Mucosa of descending colon (tissue), 3 donors: Measurements from ENCODE around the gene CIAO2B. TPM values are rescaled to one million over a fixed set of nuclear protein-coding genes. Genes with fewer than 3 reads are reported as not detected.

Source experiments
- ATAC-seq: fragments of 200-7000 bp; cut with Tn5 transposase; one replicate; pipeline ENCODE4 v1.9.1; 2020; ENCODE audit warnings: mild to moderate bottlenecking, moderate library complexity
- DNase-seq, 3 donors: peaks; one replicate each; pipeline ENCODE4 v3.0.0-alpha.2; 2020
- H3K36me3 ChIP-seq: fragments of 200-600 bp; one replicate; pipeline ENCODE4 v1.8.0; 2021; ENCODE audit warnings: low read depth, mild to moderate bottlenecking
- H3K4me1 ChIP-seq: fragments of 200-600 bp; one replicate; pipeline ENCODE4 v1.8.0; 2021; ENCODE audit warnings: low read depth, mild to moderate bottlenecking
- H3K4me3 ChIP-seq: fragments of 200-600 bp; one replicate; pipeline ENCODE4 v1.8.0; 2021; ENCODE audit warnings: mild to moderate bottlenecking
- H3K9me3 ChIP-seq: fragments of 200-600 bp; one replicate; pipeline ENCODE4 v1.8.0; 2021; ENCODE audit warnings: mild to moderate bottlenecking
- intact Hi-C, 2 donors: fragments of 100-400 bp; cut with DNase I in 1 of 2; cut with micrococcal nuclease in 1 of 2; formaldehyde crosslinking; loops; one replicate each; pipeline versions ENCODE4 v1.11.0 to v1.11.1; 2022; cut with DNase I, micrococcal nuclease
- total RNA-seq, 3 donors: library from RNA; stranded (reverse); fragmentation: NEBNext Ultra II Directional in 2 of 3; extraction: Animal tissue kit (Norgen Biotek cat#: 25700) in 2 of 3; gene quantifications; one replicate each; pipeline versions ENCODE4 v1.2.1 to v1.2.4, GENCODE V29; 2021 to 2023
- TF ChIP-seq, protein P1 (sequence below): fragments of 200-600 bp; IDR thresholded peaks from one replicate; pipeline ENCODE4 v1.8.0; 2022; ENCODE audit warnings: antibody characterized with exemption, mild to moderate bottlenecking
- donor health status: DM: no; HTN: no; CAD: no; lungs with moderate emphysema.
- donor health status: DM: no; HTN: no; CAD: no.
- donor health status: DM: no; HTN: yes; CAD: no.

CIAO2B gene
- total RNA-seq, 3 donors from 2014 or later, result 72.5 to 78.1 (median 76.5) TPM

DNA sequence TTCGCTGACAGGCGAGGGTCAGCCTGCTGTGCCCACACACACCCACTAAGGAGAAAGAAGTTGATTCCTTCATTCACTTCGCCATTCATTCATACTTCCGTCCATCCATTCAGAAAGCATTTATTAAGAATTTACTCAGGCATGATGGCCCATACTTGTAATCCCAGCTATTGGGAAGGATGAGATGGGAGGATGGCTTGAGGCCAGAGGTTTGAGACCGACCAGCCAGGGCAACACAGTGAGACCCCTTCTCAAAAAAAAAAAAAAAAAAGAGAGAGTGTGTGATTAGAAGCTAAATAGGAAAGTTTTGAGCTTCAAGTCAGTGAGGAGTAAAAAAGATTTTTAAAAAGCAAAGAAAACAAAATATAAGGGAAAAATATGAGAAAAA, 9.8 kb upstream of the CIAO2B start:
- ATAC-seq (no peak), DNase-seq (no peak)
- Histone ChIP-seq H3K9me3 (no peaks in the 10 kb centered on the region), H3K4me3 (no peak overlapping the region), H3K36me3 (peaks cover 14% of the 10 kb centered on the region), H3K4me1 (peaks cover 15% of the 10 kb centered on the region)
- intact Hi-C loops, result no loop called here
- TF ChIP-seq, protein P1, sequence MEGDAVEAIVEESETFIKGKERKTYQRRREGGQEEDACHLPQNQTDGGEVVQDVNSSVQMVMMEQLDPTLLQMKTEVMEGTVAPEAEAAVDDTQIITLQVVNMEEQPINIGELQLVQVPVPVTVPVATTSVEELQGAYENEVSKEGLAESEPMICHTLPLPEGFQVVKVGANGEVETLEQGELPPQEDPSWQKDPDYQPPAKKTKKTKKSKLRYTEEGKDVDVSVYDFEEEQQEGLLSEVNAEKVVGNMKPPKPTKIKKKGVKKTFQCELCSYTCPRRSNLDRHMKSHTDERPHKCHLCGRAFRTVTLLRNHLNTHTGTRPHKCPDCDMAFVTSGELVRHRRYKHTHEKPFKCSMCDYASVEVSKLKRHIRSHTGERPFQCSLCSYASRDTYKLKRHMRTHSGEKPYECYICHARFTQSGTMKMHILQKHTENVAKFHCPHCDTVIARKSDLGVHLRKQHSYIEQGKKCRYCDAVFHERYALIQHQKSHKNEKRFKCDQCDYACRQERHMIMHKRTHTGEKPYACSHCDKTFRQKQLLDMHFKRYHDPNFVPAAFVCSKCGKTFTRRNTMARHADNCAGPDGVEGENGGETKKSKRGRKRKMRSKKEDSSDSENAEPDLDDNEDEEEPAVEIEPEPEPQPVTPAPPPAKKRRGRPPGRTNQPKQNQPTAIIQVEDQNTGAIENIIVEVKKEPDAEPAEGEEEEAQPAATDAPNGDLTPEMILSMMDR, result no peak

DNA sequence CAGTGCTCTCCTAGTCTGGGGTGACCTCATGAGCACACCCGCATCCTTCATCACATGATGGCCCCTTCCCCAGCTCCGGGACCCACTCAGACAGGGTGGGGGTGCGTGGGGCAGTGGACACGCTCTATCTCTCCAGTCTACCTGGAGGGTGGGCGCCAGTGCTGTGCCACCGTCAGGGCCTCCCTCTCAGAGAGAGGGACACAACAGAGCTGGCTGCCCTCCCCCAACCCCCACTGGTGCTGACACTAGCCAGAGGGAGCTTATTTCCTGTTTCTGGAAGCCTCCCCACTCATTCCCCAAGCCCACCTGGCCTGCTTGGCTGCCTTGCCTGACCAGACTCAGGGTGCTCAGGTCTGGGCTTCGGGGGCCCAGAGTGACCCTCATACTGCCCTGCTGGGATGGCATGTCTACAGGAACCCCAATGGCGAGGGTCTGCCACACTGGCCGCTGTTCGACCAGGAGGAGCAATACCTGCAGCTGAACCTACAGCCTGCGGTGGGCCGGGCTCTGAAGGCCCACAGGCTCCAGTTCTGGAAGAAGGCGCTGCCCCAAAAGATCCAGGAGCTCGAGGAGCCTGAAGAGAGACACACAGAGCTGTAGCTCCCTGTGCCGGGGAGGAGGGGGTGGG, 9.3 kb upstream of the CIAO2B start:
- peaks cover 14% of the 10 kb centered on the region for H3K36me3 ChIP-seq
- TF ChIP-seq, protein P1, result no peak
- intact Hi-C loops, result no loop called here
- H3K4me1 ChIP-seq, result peaks cover 10% of the 10 kb centered on the region
- ATAC-seq, result no peak
- H3K9me3 ChIP-seq, result no peaks in the 10 kb centered on the region
- H3K4me3 ChIP-seq, result no peak overlapping the region
- peak in 1 of 3 donors; percentile 10 for DNase-seq

DNA sequence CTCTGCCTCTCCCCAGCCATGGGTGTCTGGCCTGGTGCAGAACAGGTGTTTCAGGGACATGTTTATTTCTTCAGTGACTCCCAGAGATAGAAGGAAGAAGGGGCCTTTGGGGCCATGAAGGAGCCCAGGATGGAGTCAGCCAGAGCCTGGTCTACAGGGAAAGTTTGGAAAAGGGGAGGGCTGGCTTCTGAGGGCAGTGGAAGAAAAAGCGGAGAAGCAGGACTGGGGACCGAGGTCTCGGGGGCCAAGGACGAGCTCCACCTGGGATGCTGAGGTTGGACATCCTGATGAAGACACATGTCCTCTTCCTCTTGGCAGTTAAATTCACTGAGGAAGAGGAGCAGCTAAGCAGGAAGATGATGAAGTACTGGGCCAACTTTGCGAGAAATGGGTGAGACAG, 8.8 kb upstream of the CIAO2B start:
- H3K9me3 ChIP-seq, result no peaks in the 10 kb centered on the region
- H3K36me3 ChIP-seq, result peaks cover 14% of the 10 kb centered on the region
- intact Hi-C loops, result no loop called here
- peaks cover 12% of the 10 kb centered on the region for H3K4me1 ChIP-seq
- H3K4me3 ChIP-seq, result no peak overlapping the region
- DNase-seq (no peak), ATAC-seq (no peak)
- TF ChIP-seq, protein P1, result no peak

DNA sequence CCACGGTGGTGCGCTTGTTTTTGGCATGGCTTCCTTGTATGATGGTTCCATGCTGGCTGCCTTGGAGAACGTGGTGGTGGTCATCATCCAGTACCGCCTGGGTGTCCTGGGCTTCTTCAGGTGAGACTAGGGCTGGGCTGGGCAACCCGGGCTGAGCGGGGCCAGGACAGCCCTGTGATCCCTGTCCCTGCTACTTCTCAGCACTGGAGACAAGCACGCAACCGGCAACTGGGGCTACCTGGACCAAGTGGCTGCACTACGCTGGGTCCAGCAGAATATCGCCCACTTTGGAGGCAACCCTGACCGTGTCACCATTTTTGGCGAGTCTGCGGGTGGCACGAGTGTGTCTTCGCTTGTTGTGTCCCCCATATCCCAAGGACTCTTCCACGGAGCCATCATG, 6.0 kb upstream of the CIAO2B start:
- Histone ChIP-seq H3K9me3 (no peaks in the 10 kb centered on the region), H3K36me3 (peaks cover 14% of the 10 kb centered on the region), H3K4me3 (no peak overlapping the region), H3K4me1 (peaks cover 27% of the 10 kb centered on the region)
- DNase-seq (no peak), ATAC-seq (no peak)
- intact Hi-C loops, result no loop called here
- TF ChIP-seq, protein P1, result no peak

DNA sequence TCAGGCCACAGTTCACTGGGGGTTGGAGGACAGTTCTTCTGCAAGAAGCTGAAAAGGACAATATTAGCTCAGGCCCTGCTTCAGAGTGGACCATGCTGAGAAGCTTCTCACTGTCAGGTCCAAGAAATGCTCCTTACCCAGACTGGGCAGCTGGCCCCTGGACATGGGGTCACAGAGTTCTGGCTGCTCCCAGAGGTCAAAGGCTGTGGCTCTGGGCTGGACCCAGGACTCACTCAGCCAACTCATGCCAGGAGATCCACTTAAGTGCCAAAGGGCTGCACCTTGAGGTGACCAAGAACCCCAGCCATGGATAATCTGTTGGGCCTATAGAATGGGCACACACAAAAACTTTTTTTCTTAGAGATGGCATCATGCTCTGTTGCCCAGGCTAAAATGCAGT, 5.2 kb upstream of the CIAO2B start:
- ATAC-seq (no peak), DNase-seq (no peak)
- intact Hi-C loops, result no loop called here
- H3K4me3 ChIP-seq, result no peak overlapping the region
- H3K9me3 ChIP-seq, result no peaks in the 10 kb centered on the region
- H3K36me3 ChIP-seq, result peaks cover 14% of the 10 kb centered on the region
- TF ChIP-seq, protein P1, result no peak
- peaks cover 28% of the 10 kb centered on the region for H3K4me1 ChIP-seq
